ENCODE data around the gene C17orf58.

C17orf58 gene

DNA sequence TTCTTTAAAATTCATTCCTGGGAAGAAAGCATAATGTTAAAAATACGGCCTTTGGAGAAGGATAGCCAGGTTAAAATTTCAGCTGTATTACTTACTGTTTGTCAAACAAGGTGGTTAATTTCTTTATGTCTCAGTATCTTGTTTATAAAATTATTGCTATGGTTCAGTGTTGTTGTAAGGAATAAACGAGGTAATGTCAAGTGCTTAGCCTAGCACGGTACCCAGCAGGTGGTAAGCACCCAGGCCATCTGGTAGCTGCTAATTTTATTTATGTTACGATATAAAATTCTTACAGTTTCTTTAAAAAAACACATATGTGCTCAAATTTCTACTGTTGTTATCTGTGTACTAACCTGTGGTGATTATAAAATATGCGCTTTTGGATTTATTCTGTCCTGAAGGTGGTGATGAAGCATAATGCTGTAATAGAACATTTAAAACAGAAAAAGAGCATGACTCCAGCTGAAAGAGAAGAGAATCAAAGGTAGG, 48.9 kb downstream of the C17orf58 start:
- no peak for DNase-seq

DNA sequence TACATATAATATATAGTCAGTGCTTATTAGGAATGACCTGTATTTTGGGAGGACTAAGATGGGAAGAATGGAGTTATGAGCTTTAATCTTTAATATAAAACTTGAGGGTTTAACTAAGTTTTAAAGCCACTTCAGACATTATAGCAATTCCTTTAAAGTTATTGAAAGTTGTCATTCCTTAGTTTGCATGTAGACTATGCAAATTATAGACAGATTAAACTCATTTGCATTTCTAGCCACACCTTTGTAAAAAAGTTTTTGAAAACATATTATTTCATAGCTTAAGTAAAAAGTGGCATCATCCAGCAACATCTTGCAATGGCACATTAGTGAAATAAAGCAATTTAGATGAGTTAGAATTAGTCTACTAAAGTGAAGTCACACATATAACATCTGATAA, 49.8 kb downstream of the C17orf58 start:
- no peak for DNase-seq

GRCh38 chr17:67944035-67944434, 52.2 kb downstream of the C17orf58 start:
- DNase-seq = no peak

DNA sequence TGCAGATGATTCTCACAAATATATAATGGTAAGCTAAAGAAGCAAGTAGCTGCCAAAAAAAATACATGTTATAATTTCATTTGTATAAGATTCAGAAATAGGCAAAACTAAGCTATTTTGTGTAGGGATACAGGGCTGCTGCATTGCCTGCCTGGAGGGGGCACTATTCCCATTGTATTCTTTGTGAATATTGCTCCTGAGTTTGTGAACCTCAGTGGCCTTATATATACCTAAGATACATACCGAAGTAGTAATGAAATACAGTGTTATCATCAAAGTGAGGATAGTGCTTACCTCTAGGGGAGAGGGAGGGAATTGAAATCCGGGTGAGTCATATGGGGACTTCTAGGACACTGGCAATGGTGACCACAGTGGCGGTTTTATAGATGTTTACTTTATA, 53.5 kb downstream of the C17orf58 start:
- peak in 1 of 2 donors; percentile 15 for DNase-seq
